HG03469 (cell line): ENCODE results near the gene ANKS3.

Experiments used
- ATAC-seq: cut with Tn5 transposase; IDR thresholded peaks from one replicate; pipeline ENCODE4 v1.9.1; 2021; ENCODE audit warnings: mild to moderate bottlenecking, moderate library complexity, moderate number of reproducible peaks; ENCODE audit not compliant: unreplicated experiment

ANKS3 gene

GRCh38 chr16:4734063-4734729 lies at the start of gene ANKS3, which contains the start of gene DNAAF8:
ANKS3 (minus strand) TSS chr16:4734271; CDS start chr16:4730149, 4,122 bp downstream.
DNAAF8 (plus strand) TSS chr16:4734537; CDS start chr16:4736515, 1,978 bp downstream.
- ATAC-seq, result peak; percentile 53

GRCh38 chr16:4783251-4783950 lies 49.3 kb upstream of the ANKS3 start:
- ATAC-seq, result no peak

GRCh38 chr16:4780235-4780634 lies 46.2 kb upstream of the ANKS3 start:
- ATAC-seq, result no peak

GRCh38 chr16:4778050-4778392 lies 44.0 kb upstream of the ANKS3 start:
- no peak for ATAC-seq

GRCh38 chr16:4777339-4778049 lies 43.4 kb upstream of the ANKS3 start:
- ATAC-seq, result no peak

GRCh38 chr16:4776141-4776705 lies 42.2 kb upstream of the ANKS3 start:
- ATAC-seq, result no peak

- no peak for ATAC-seq
Observed at GRCh38 chr16:4775005-4775404, 40.9 kb upstream of the ANKS3 start.

GRCh38 chr16:4772351-4772750 lies 38.3 kb upstream of the ANKS3 start:
- ATAC-seq, result no peak

GRCh38 chr16:4771646-4772045 lies 37.6 kb upstream of the ANKS3 start:
- no peak for ATAC-seq

- no peak for ATAC-seq
Observed at GRCh38 chr16:4769306-4769638, 35.2 kb upstream of the ANKS3 start.

GRCh38 chr16:4768549-4769305 lies 34.7 kb upstream of the ANKS3 start:
- ATAC-seq, result peak; percentile 51

- no peak for ATAC-seq
Observed at GRCh38 chr16:4767872-4768548, 33.9 kb upstream of the ANKS3 start.

- ATAC-seq, result peak; percentile 77
Observed at GRCh38 chr16:4766875-4767628, 33.0 kb upstream of the ANKS3 start, which contains the start of gene ZNF500. ZNF500 (minus strand) TSS chr16:4767162; CDS start chr16:4765978, 1,184 bp downstream.

GRCh38 chr16:4765511-4766474 lies 31.7 kb upstream of the ANKS3 start:
- no peak for ATAC-seq

- no peak for ATAC-seq
Observed at GRCh38 chr16:4763791-4764190, 29.7 kb upstream of the ANKS3 start.

- ATAC-seq, result no peak
Observed at GRCh38 chr16:4762205-4762604, 28.1 kb upstream of the ANKS3 start.

GRCh38 chr16:4760221-4760910 lies 26.3 kb upstream of the ANKS3 start:
- no peak for ATAC-seq

GRCh38 chr16:4755687-4756086 lies 21.6 kb upstream of the ANKS3 start:
- ATAC-seq, result no peak
